ENCODE results near the gene MBD3L2B. TPM values are rescaled to one million over a fixed set of nuclear protein-coding genes. Genes with fewer than 3 reads are reported as not detected.

The MBD3L2B gene
- total and polyA plus RNA-seq, 2 donors (not counting 3 experiments of a cell fraction or from before 2014, with no cell fraction given) = not detected

GRCh38 chr19:6970443-6970842, 50.8 kb downstream of the MBD3L2B start:
- Histone ChIP-seq H3K4me3 (replicated peaks in 1 of 3; ENCODE audit: insufficient read depth in 1 of 3, low read depth in 1 of 3, low read length in 3 of 3) (no peak overlapping the region), H3K36me3 (ENCODE audit: control insufficient read depth in 2 of 2, extremely low read depth in 1 of 2, insufficient read depth in 2 of 2, low read length in 2 of 2) (no peaks in the 10 kb centered on the region), H3K4me1 (ENCODE audit: control insufficient read depth, extremely low read depth, insufficient read depth, low read length) (no peaks in the 10 kb centered on the region), H3K9me1 (replicated peaks; ENCODE audit: control insufficient read depth, extremely low read depth, insufficient read depth, low read length) (no peaks in the 10 kb centered on the region), H3K4me2 (ENCODE audit: insufficient read depth, low read length) (no peak overlapping the region), H4K20me1 (replicated peaks; ENCODE audit: control insufficient read depth, extremely low read depth, insufficient read depth, low read length) (no peaks in the 10 kb centered on the region), H3K9ac (replicated peaks; ENCODE audit: extremely low read depth, insufficient read depth, low read length) (no peak overlapping the region), H3K79me2 (ENCODE audit: control insufficient read depth, insufficient read depth, low read length) (no peaks in the 10 kb centered on the region), H2AFZ (ENCODE audit: low read depth, low read length) (no peak overlapping the region), H3K27ac (ENCODE audit: insufficient read depth, low read depth, low read length) (no peak overlapping the region), H3K9me3 (replicated peaks; ENCODE audit: control insufficient read depth, insufficient read depth, low read length) (no peaks in the 10 kb centered on the region), H3K27me3 (ENCODE audit: control insufficient read depth in 2 of 2, insufficient read depth in 2 of 2, low read length in 2 of 2) (no peaks in the 10 kb centered on the region)
- no TSS peak for BruUV-seq (replicated peaks)
- TF ChIP-seq JUN (IDR thresholded peaks at IDR 0.05; ENCODE audit: borderline replicate concordance, insufficient read depth, insufficient read length, low read depth) (no peak), CTCF (IDR thresholded peaks at IDR 0.05; ENCODE audit: extremely low read depth in 1 of 2, insufficient read depth in 1 of 2, low read depth in 1 of 2, low read length in 2 of 2) (no peak), EZH2 (IDR thresholded peaks at IDR 0.05; ENCODE audit: borderline replicate concordance, low read depth, low read length, severe bottlenecking) (no peak), GATA2 (IDR thresholded peaks at IDR 0.05; ENCODE audit: insufficient read depth, insufficient read length, low read depth, low read length) (no peak), POLR2AphosphoS5 (IDR thresholded peaks at IDR 0.05; ENCODE audit: insufficient read depth, low read depth, low read length) (no peak), POLR2A (IDR thresholded peaks at IDR 0.05; ENCODE audit: low read depth, low read length) (no peak), FOS (IDR thresholded peaks at IDR 0.05; ENCODE audit: borderline replicate concordance, insufficient read depth, low read length) (no peak), MAX (IDR thresholded peaks at IDR 0.05; ENCODE audit: insufficient read depth, insufficient read length) (no peak), MYC (IDR thresholded peaks at IDR 0.05; ENCODE audit: low read depth, low read length) (no peak)
- dilution Hi-C loops (cut with MboI; ENCODE audit: extremely low pct_ligation_motif_present, low sequenced_read_pairs) = no loop called here
- intact Hi-C loops (cut with micrococcal nuclease) = no loop called here
- FAIRE-seq = no peak
- CTCF ChIA-PET = interaction anchor here (1.0 kb wide), 1 partner anchor 28 kb away, joined by 3 read pairs; no protein-coding TSS in a partner anchor
- DNase-seq (ENCODE audit: low read depth, low spot score) = no peak
- POLR2A ChIA-PET = no interaction called here
